KMS-11 (cell line): ENCODE results near the gene TTC21B.

ENCODE experiments used
- H2AFZ ChIP-seq: fragments of 200-600 bp; sonication (generic); 2 replicates; pipeline ENCODE4 v1.6.1; 2016; ENCODE audit warnings: antibody characterized with exemption, mixed run types, low read depth
- H3K27ac ChIP-seq: fragments of 200-600 bp; sonication (generic); 2 replicates; pipeline ENCODE4 v1.6.1; 2016; ENCODE audit warnings: mild to moderate bottlenecking, mixed run types
- H3K27me3 ChIP-seq: fragments of 200-600 bp; sonication (generic); 2 replicates; pipeline ENCODE4 v1.6.1; 2017; ENCODE audit warnings: mild to moderate bottlenecking, low read depth, mixed run types, moderate library complexity; ENCODE audit not compliant: insufficient read depth
- H3K36me3 ChIP-seq: fragments of 200-600 bp; sonication (generic); 2 replicates; pipeline ENCODE4 v1.6.1; 2017; ENCODE audit warnings: mild to moderate bottlenecking, mixed run types; ENCODE audit not compliant: insufficient read depth
- H3K4me1 ChIP-seq: fragments of 200-600 bp; sonication (generic); 2 replicates; pipeline ENCODE4 v1.6.1; 2016; ENCODE audit warnings: mild to moderate bottlenecking, low read depth, mixed run types; ENCODE audit not compliant: poor library complexity, severe bottlenecking
- H3K4me2 ChIP-seq: fragments of 200-600 bp; sonication (generic); 2 replicates; pipeline ENCODE4 v1.7.0; 2016; ENCODE audit warnings: mild to moderate bottlenecking, mixed run types
- H3K4me3 ChIP-seq: fragments of 200-600 bp; sonication (generic); IDR thresholded peaks from 2 replicates; pipeline ENCODE4 v1.6.1; 2017; ENCODE audit warnings: low read depth, low read length, mixed read lengths; ENCODE audit not compliant: insufficient read depth
- H3K79me2 ChIP-seq: fragments of 200-600 bp; sonication (generic); 2 replicates; pipeline ENCODE4 v1.6.1; 2016; ENCODE audit warnings: low read depth, mixed run types; ENCODE audit not compliant: insufficient read depth
- H3K9ac ChIP-seq: fragments of 200-600 bp; sonication (generic); 2 replicates; pipeline ENCODE4 v1.6.1; 2016; ENCODE audit warnings: mild to moderate bottlenecking, mixed run types
- H4K20me1 ChIP-seq: fragments of 200-600 bp; sonication (generic); 2 replicates; pipeline ENCODE4 v1.6.1; 2016; ENCODE audit warnings: mild to moderate bottlenecking, mixed run types; ENCODE audit not compliant: insufficient read depth
- TF ChIP-seq, protein P1 (sequence below): fragments of 200-600 bp; sonication (generic); conservative IDR thresholded peaks from 2 replicates; pipeline ENCODE4 v1.6.1; 2017; ENCODE audit warnings: low read depth, mild to moderate bottlenecking, antibody characterized with exemption, low read length, moderate library complexity, mixed read lengths

TTC21B gene

DNA sequence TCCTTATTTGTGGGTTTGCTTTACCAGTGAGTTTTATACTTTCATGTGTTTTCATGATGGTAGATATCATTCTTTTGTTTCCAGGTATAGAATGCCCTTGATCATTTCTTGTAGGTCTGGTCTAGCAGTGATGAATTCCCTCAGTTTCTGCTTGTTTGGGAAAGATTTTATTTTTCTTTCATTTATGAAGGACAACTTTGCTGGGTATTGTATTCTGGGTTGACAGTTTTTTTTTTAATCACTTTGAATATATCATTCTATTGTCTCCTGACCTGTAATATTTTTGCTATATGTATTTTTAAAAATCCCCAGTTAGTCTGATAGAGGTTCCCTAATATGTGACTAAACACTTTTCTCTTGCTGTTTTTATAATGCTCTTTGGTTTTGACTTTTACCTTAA is 101.2 kb downstream of the TTC21B start:
- Histone ChIP-seq H3K27ac (no peak overlapping the region), H4K20me1 (no peaks in the 10 kb centered on the region), H2AFZ (no peak overlapping the region), H3K36me3 (no peaks in the 10 kb centered on the region; the same call in 1 of the 2 replicates), H3K4me2 (no peak overlapping the region), H3K4me1 (no peaks in the 10 kb centered on the region), H3K9ac (no peak overlapping the region), H3K27me3 (no peaks in the 10 kb centered on the region), H3K4me3 (no peak overlapping the region), H3K79me2 (no peaks in the 10 kb centered on the region)
- TF ChIP-seq, protein P1, sequence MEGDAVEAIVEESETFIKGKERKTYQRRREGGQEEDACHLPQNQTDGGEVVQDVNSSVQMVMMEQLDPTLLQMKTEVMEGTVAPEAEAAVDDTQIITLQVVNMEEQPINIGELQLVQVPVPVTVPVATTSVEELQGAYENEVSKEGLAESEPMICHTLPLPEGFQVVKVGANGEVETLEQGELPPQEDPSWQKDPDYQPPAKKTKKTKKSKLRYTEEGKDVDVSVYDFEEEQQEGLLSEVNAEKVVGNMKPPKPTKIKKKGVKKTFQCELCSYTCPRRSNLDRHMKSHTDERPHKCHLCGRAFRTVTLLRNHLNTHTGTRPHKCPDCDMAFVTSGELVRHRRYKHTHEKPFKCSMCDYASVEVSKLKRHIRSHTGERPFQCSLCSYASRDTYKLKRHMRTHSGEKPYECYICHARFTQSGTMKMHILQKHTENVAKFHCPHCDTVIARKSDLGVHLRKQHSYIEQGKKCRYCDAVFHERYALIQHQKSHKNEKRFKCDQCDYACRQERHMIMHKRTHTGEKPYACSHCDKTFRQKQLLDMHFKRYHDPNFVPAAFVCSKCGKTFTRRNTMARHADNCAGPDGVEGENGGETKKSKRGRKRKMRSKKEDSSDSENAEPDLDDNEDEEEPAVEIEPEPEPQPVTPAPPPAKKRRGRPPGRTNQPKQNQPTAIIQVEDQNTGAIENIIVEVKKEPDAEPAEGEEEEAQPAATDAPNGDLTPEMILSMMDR, result no peak

DNA sequence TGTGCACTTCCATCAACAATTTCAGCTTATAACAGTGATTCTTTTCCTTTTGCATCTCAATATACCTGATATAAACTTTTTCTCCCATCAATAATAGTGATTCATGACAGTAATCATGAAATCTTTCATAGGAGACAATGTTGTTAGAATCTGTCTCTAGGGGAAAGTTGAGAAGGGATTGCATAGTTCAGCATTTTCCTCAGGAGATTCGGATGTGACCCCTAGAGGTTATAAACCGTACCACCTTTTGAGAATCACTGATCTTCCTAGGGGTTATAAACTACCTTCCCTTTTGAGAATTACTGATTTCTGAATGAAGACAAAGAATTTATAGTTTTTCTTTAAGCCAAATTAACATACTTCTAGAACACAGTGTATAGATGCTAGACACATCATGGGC is 106.6 kb downstream of the TTC21B start:
- TF ChIP-seq, protein P1, result no peak
- no peaks in the 10 kb centered on the region for H3K4me1 ChIP-seq
- no peak overlapping the region for H3K4me2 ChIP-seq
- no peaks in the 10 kb centered on the region; the same call in 1 of the 2 replicates for H3K36me3 ChIP-seq
- H3K4me3 ChIP-seq, result no peak overlapping the region
- H3K27me3 ChIP-seq, result no peaks in the 10 kb centered on the region
- no peaks in the 10 kb centered on the region for H4K20me1 ChIP-seq
- H2AFZ ChIP-seq, result no peak overlapping the region
- no peaks in the 10 kb centered on the region for H3K79me2 ChIP-seq
- no peak overlapping the region for H3K9ac ChIP-seq
- H3K27ac ChIP-seq, result no peak overlapping the region

DNA sequence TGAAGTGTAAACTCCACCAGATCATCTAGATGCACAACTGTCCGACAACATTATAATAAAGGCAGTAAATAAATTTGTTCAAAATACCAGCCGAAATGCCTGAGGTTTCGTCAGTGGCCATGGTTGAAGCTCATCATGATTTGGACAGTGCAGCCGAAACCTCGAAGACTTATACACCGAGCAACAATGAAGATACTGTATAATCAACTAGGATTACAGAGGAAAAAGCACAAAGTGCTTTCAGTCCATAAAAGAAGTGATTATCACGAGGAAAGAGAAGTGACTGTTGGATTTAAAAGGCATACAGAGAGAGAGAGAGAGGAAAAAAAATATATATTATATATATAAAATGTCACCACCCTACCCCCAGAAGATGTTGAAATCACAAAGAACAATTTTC is 107.5 kb downstream of the TTC21B start:
- TF ChIP-seq, protein P1, result no peak
- Histone ChIP-seq H3K9ac (no peak overlapping the region), H3K27me3 (no peaks in the 10 kb centered on the region), H3K79me2 (no peaks in the 10 kb centered on the region), H3K36me3 (no peaks in the 10 kb centered on the region; the same call in 1 of the 2 replicates), H3K4me1 (no peaks in the 10 kb centered on the region), H2AFZ (no peak overlapping the region), H3K4me3 (no peak overlapping the region), H4K20me1 (no peaks in the 10 kb centered on the region), H3K27ac (no peak overlapping the region), H3K4me2 (no peak overlapping the region)

DNA sequence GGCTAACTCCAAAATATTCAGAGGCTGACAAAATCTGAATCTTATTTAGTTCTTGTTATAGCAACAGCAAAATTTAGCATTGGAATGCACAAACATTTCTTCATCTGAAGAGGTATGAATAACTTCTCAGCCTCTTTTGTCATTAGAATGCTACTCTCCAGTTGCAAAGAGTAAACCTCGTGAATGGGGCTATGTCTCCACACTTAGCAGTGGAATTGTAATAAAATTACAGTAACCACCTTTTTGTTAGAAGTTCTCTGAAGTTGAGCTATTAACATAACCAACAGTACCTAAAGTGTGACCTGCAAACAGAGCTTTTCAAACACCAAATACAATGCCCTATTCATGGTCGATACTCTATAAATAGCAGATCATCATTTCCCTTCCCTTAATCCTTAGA is 109.4 kb downstream of the TTC21B start:
- no peak overlapping the region for H3K4me3 ChIP-seq
- no peak overlapping the region for H3K4me2 ChIP-seq
- H3K27me3 ChIP-seq, result no peaks in the 10 kb centered on the region
- no peaks in the 10 kb centered on the region for H3K36me3 ChIP-seq
- H3K27ac ChIP-seq, result no peak overlapping the region
- H3K9ac ChIP-seq, result no peak overlapping the region
- H3K4me1 ChIP-seq, result no peaks in the 10 kb centered on the region
- H2AFZ ChIP-seq, result no peak overlapping the region
- TF ChIP-seq, protein P1, result no peak
- no peaks in the 10 kb centered on the region for H3K79me2 ChIP-seq
- H4K20me1 ChIP-seq, result no peaks in the 10 kb centered on the region
